Stimulated activated CD4-positive, alpha-beta T cell treated with anti-CD3 and anti-CD28 coated beads, TNF-alpha, amount 100 ng/mL, for 4 hours (primary cell): ENCODE results near the gene WDR64.
"Not testable (repeated sequence)": the region's sequence is repeated elsewhere in the genome, so short reads cannot be mapped to it uniquely, and the experiment has no call there.

Experiments
- DNase-seq, 3 experiments: peaks; one replicate each; pipeline ENCODE4 v3.0.0-alpha.2; 2020; ENCODE audit warnings: low read depth in 3 of 3

The WDR64 gene

DNA sequence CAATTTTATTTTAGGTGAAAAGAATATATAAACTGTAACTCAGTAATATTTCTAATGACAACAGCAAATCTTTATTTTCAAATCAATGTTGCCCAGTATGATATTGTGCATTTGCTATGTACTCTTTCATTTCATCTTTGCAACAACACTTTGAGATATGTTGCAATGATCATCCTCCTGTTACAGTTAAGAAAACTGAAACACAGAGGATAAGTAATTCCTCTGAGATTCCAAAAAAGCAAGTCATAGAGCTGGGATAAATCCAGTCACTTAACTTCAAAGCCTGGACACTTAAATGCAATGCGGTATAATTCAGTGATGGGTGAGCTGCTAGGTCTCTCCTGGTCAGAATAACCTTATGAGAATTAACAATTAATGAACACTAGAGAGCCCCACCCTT is 147.3 kb downstream of the WDR64 start:
- DNase-seq = no peak

DNA sequence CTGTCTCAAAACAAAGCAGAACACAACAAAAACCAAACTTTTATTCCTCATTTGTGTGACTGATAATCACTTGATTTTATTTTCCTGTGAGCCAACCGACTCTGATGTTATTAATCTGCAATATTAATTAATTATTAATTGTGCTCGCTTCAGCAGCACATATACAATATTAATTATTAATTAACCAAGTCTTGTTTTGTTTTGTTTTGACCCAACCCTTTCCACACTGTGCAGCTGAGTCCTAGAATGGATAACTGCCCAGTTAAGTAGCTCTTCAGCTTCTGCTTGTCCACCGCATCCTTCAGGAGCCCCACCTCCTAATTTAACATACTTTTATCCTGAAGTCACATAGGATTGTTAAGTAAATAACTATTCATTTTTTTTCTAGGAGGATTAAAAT is 148.6 kb downstream of the WDR64 start:
- no peak for DNase-seq

- DNase-seq = no peak
Measured at GRCh38 chr1:241802863-241803262, 150.8 kb downstream of the WDR64 start.

DNA sequence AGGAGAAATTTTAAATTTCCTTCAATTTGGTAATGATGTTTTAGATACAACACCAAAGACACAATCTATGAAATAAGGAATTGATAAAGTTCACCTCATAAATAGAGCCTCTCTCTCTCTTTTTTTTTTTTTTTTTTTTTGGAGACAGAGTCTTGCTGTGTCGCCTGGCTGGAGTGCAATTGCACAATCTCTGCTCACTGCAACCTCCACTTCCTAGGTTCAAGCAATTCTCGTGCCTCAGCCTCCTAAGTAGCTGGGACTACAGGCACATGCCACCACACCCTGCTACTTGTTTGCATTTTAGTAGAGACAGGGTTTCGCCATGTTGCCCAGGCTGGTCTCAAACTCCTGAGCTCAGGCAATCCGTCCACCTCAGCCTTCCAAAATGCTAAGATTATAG is 152.6 kb downstream of the WDR64 start:
- DNase-seq = not testable (repeated sequence)

DNA sequence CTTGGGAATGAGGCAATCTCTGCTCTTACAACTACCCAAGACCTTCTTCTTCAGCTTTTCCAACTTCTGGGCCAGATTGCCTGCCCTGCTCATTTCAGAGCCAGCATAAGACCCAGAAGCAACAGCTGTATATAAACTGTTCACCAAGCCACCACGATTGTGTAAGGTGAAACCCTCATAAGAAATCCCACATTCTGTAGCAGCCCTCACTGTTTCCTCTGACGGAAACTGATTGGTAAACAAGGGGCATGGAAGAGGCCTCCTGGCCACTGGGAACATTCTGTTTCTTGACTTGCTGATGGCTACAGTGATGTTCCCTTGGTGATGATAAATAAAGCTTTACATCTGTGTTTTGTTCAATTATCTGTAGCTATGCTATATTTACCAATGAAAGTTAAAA is 156.2 kb downstream of the WDR64 start:
- DNase-seq = no peak

DNA sequence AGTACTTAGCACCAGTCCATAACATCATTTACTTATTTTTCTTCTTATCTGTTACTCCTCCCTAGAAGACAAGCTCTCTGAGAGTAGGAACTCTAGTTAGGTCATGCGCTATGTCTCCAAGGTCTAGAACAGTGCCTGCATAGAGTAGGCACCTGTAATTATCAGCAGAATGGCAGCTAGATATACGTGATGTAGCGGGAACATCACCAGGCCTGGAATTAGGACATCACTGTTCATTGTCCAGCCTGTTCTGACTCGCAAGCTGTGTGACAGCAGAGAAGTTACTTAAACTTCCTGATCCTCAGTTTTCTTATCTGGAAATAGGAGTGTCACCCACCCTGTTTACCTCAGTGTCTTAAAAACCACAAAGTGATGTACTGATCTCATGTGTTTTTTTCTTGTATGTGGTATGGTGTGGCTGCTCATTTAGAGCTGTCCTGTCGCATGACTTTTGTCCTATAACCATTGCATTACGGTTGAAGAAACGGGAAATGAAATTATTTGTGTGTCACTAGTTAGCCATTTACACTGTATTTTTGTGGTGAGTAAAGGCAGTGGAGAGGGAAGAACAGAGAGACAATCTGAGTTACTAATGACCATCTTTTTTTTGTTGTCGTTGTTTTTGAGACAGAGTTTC is 158.8 kb downstream of the WDR64 start:
- no peak for DNase-seq

GRCh38 chr1:241813768-241814320 is 161.8 kb downstream of the WDR64 start:
- no peak for DNase-seq

DNA sequence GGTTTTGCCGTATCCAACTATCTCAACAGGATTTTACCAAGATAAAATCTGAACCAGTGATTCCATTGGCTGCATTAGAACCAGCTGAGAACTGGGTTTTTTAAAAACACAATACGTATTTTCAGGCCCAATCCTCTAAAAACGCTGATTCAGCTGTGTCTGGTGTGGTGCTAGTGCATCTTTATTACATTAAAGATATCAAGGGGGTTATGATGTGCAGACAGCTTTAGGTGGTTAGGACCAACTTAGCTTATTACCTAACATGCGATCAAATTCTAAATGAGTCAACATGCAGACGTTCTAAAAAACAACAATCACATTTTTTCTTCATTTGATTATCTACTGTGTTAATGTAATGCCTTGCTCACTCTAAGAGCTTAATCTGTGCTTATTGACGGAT is 163.9 kb downstream of the WDR64 start:
- no peak for DNase-seq

DNA sequence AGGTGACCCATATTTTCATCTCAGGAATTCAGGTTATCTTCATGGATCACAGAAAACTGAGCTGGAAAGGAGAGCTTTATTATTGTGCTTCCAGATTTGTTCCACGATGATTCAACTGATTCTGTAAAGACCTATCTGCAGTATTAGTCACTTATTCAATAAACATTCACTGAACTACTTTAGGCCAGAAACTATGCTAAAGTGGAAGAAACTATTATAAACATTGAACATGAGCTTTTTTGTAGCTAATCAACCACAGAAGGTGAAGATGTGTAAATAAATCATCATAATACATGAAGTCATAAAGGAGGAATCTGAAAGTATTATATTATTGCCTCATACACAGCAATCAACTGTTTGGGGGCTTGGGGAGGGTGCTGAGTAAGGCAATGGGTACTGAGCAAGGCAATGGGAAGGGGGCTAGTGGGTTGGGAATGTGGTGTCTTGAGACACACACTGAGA is 165.3 kb downstream of the WDR64 start:
- no peak for DNase-seq

GRCh38 chr1:241817956-241818612 is 166.0 kb downstream of the WDR64 start:
- no peak for DNase-seq

DNA sequence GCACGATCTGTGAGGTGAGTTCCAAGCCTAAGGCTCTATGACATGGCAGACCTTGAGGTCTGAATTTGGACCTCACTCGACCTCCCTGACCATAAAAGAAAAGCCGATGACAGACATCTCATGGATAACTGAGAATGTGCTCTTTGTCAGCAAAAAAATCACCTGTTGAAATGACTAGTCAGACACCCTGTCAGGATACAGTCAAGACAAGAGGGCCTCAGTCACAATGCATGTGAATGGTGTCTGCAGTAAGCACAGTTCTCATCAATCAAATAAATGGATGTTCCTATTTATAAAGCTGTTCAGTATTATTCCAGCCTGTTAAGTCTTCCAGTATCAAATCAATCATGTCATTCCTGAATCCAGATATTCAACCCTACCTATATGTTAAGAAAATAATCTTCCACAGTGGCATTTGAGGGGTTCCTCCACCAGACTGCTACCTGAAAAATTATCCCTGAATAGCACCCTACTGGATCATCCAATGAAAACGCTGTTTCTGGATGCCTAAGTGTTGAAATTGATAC is 167.3 kb downstream of the WDR64 start:
- DNase-seq = no peak

DNA sequence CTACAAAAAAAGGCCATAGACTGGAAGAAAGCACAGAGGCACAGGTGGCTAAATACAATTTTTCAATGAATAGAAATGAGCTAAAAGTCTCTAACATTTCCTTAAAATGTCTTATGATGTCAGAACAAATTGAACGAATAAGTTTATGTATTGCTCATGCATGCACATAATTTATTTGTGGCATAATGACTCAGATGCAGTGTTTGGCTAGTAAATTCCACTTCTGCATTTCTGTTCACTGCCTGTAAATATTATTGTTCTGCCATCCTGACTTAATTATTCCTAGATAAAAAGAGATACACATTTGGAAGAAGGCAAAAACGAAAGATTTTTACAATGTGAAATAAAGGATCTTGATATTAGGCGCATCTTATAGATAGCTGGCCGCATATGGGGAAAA is 169.3 kb downstream of the WDR64 start:
- DNase-seq = no peak

DNA sequence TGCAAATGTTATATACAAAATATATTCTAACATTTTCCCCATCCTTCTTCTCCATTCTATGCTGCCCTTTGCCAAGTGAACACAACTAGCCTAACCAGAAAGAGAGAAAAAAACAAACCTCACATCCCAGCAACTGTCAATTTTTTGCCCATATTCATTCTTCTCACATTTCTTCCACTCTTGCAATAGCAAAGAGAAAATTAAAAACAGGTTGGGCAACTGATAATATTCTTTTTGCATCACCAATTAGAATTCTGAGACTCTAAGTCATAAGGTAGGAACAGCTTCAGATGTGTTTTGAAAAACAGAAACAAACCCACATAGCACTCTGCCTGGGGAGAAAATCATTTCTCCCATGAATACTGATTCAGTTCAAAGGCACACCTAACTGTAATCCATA is 170.8 kb downstream of the WDR64 start:
- no peak for DNase-seq

DNA sequence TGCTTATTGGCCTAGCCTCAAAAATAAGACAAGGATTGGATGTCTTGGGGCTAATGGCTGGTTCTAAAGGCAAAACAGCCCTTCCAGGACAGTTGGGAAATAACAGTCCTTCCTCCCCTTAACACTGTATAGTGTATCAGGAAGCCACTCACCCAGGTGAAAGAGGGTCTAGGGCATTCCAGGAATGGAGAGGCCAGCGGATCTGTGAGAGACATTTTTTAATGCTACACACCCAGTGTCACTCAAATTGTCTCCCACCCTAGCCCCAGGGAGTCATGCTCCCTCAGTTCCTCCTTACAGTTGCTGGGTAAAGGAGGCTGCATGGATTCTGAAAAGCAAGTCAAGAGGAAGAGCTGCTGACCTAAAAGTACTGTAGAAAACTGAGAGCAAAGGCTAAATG is 171.8 kb downstream of the WDR64 start:
- DNase-seq = no peak

DNA sequence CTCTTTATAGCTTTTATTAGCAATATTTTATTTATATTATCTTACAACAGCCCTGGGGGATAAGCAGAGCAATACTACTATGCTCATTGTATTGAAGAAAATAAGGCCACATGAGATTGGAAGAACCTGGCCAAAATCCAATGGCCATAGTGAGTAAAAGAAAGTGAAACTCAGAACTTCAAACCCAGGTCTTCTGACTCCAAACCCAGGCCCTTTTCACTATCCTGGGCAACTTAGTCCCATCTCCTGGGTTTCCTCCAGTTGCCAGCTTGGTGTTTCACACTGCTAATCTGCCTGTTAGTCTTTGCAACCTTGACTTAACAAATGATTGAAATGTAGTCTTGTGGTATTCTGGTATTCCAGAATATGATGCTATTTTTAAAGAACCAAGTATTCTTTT is 173.5 kb downstream of the WDR64 start:
- no peak for DNase-seq

GRCh38 chr1:241826613-241827012 is 174.5 kb downstream of the WDR64 start:
- DNase-seq = not testable (repeated sequence)

DNA sequence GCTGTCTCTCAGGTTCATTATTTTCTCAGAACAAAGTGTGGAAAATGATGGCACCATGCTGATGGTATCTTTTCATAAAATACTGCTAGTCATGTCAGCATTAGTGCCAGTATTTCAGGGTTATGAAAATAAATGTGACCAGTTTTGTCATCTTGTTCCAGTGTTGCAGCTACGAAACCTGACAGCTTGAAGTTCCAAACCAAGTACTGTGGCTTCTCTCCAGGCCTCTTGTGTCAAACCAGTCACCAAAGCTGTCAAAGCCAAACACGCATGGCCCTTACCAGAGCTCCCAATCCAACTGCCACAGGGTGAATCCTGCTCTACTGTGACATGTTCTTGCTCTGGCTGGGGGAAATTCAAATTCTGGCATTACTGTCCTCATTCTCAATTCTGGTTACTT is 175.2 kb downstream of the WDR64 start:
- no peak for DNase-seq

DNA sequence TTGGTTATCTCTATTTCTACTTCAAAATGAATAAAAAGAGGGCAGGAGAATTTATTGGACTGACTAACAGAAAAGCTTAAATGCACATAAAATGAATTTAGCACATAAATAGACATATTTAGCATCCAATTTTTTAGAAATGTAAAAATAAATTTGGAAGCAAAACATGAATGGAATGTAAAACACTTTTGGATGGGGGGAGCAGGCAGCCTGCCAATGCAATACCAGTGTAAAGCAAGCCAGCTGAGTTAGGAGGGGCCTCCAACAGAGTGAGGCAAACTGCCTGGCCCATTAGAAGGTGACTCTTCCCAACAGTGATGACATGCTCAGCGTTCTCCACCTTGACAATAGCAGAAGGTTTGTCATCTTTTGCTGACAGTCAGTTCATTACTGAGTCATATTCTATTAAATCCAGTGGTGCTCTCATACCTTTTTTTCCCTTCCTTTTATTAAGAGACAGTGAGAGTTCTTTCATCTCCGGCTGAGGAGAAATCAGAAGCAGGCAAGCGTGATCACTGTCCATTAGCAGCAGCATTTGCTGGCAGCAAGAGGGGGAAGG is 176.5 kb downstream of the WDR64 start:
- no peak for DNase-seq

GRCh38 chr1:241829468-241829867 is 177.4 kb downstream of the WDR64 start:
- no peak for DNase-seq

- DNase-seq = no peak
Measured at GRCh38 chr1:241834733-241835377, 182.8 kb downstream of the WDR64 start.

GRCh38 chr1:241836941-241837340 is 184.9 kb downstream of the WDR64 start:
- no peak for DNase-seq

- DNase-seq = no peak
Measured at GRCh38 chr1:241837416-241837815, 185.3 kb downstream of the WDR64 start.
